SIG-M5 treated with dmso at 0.1 percent for 504 hours (cell line): ENCODE results near the gene HBS1L.

ENCODE experiments used
- DNase-seq: peaks from one replicate; lab custom pipeline; 2025; ENCODE audit not compliant: unreplicated experiment; lab: John Stamatoyannopoulos, UW

The HBS1L gene

GRCh38 chr6:134918418-134918961, 136.1 kb downstream of the HBS1L start:
- DNase-seq, result no peak

- no peak for DNase-seq
These were observed 143.1 kb downstream of the HBS1L start for GRCh38 chr6:134911547-134911946.

GRCh38 chr6:134910593-134910935, 144.1 kb downstream of the HBS1L start:
- no peak for DNase-seq
